ENCODE data around the gene FBXO34.

FBXO34 gene

DNA sequence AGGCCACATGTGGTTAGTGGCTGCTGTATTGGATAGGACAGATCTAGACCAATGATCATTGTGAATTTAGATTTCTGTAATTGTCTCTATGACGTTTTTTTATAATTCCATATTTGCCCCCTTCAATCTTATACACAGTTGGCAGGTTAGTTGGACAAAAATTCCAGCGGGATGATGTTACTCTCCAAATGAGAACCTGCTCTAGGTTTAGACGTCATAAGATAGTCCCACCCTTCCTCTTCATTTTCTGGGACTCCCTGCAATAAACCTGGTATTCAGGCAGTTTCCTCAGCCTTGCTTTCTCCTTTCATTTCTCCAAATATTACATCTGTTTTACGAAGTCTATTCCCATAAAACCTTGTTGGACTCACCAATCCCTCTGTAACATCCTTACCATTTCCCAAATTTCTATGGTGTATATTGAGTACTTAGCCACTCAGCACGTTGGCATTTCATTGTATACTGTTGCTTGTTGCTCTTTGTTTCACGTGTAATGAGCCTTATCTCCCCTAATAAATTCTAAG is 10.2 kb downstream of the FBXO34 start:
- Mint-ChIP-seq H3K36me3 (ENCODE audit: low read depth) (peaks cover 5% of the 10 kb centered on the region), H3K27ac (no peak overlapping the region), H3K9me3 (no peaks in the 10 kb centered on the region), H3K4me3 (no peak overlapping the region), H3K4me1 (ENCODE audit: low read depth) (peaks cover 27% of the 10 kb centered on the region), H3K27me3 (no peaks in the 10 kb centered on the region)
- intact Hi-C loops (cut with micrococcal nuclease) = no loop called here

DNA sequence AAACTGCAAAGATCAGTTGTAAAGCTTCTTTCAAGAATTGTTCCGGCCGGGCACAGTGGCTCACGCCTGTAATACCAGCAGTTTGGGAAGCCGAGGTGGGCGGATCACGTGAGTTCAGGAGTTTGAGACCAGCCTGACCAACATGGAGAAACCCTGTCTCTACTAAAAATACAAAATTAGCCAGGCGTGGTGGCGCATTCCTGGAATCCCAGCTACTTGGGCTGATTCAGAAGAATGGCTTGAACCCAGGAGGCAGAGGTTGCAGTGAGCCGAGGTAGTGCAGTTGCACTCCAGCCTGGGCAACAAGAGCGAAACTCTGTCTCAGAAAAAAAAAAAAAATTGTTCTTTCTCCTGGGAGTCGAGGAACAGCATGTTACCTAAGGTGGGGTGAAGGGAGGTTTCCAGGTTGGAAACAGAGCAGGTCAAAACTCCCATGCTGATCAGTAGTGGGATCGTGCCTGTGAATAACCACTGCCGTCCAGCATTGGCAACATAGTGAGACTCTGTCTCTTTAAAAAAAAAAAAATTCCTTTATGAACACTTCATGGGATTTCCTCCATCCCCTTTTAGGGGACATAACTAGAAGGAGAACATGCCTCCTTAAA is 13.9 kb downstream of the FBXO34 start:
- Mint-ChIP-seq H3K4me1 (ENCODE audit: low read depth) (peaks cover 10% of the 10 kb centered on the region), H3K27me3 (no peaks in the 10 kb centered on the region), H3K36me3 (ENCODE audit: low read depth) (peaks cover 5% of the 10 kb centered on the region), H3K9me3 (no peaks in the 10 kb centered on the region), H3K4me3 (no peak overlapping the region), H3K27ac (no peak overlapping the region)
- intact Hi-C loops (cut with micrococcal nuclease) = no loop called here

DNA sequence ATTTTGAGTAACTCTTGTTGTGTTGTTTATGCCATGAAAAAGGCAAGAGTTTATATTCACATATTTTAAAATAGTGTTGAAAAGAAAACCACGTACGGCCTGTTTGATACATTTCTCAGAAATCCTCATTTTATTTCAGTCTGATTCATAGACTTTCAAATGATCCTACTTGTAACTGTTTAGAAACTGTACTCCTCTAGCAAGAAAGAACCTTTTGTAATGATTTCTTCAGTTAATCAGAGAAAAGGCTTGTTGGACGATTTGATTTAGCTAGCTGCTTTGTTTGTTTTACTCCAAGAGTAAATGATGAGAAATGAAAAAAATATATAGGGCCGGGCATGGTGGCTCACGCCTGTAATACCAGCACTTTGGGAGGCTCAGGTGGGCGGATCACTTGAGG is 17.2 kb downstream of the FBXO34 start:
- intact Hi-C loops (cut with micrococcal nuclease) = no loop called here
- Mint-ChIP-seq H3K36me3 (ENCODE audit: low read depth) (no peaks in the 10 kb centered on the region), H3K4me3 (no peak overlapping the region), H3K27ac (no peak overlapping the region), H3K9me3 (no peaks in the 10 kb centered on the region), H3K27me3 (no peaks in the 10 kb centered on the region), H3K4me1 (ENCODE audit: low read depth) (peaks cover 10% of the 10 kb centered on the region)

DNA sequence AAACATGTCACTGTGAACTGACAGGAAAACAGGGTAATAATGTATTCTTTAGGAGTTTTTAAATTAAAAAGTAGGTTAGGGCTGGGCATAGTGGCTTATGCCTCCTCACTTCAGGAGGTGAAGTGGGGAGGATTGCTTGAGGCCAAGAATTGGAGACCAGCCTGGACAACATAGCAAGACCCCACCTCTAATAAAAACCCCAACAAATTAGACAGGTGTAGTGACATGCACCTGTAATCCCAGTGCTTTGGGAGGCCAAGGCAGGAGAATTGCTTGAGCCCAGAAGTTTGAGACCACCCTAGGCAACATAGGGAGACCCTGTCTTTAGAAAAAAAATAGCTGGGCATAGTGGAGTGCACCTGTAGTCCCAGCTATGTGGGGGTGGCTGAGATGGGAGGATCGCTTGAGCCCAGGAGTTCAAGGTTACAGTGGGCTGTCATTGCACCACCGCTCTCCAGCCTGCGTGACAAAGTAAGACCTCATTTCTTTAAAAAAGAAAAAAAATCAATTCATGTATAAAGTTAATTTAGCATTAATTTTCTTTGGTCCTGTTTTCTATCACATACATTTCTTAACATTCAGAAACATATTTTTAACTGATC is 20.4 kb downstream of the FBXO34 start:
- Mint-ChIP-seq H3K4me1 (ENCODE audit: low read depth) (no peaks in the 10 kb centered on the region), H3K4me3 (no peak overlapping the region), H3K9me3 (no peaks in the 10 kb centered on the region), H3K27ac (no peak overlapping the region), H3K36me3 (ENCODE audit: low read depth) (peaks cover 7% of the 10 kb centered on the region), H3K27me3 (no peaks in the 10 kb centered on the region)
- intact Hi-C loops (cut with micrococcal nuclease) = no loop called here

DNA sequence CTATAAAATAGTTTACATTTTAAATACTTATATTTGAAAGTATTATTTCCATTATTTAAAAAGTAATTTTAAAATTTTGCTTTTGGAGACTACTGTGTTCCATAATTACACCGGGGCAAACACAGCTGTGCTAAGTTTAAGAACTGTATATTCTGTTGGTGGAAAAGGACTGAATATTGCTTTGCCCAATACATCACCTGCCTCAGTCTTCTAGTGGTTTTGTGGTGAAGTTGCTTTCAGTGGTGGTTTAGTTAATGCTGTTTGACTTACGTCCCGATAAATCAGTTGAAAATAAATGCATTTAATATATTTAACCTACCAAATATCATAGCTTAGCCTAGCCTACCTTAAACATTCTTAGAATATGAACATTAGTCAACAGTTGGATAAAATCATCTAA is 23.4 kb downstream of the FBXO34 start:
- peaks cover 12% of the 10 kb centered on the region for H3K9me3 Mint-ChIP-seq
- peaks cover 24% of the 10 kb centered on the region for H3K36me3 Mint-ChIP-seq (ENCODE audit: low read depth)
- intact Hi-C loops (cut with micrococcal nuclease) = no loop called here
- H3K4me1 Mint-ChIP-seq (ENCODE audit: low read depth) = peaks cover 14% of the 10 kb centered on the region
- H3K27ac Mint-ChIP-seq = no peak overlapping the region
- H3K27me3 Mint-ChIP-seq = no peaks in the 10 kb centered on the region
- no peak overlapping the region for H3K4me3 Mint-ChIP-seq

DNA sequence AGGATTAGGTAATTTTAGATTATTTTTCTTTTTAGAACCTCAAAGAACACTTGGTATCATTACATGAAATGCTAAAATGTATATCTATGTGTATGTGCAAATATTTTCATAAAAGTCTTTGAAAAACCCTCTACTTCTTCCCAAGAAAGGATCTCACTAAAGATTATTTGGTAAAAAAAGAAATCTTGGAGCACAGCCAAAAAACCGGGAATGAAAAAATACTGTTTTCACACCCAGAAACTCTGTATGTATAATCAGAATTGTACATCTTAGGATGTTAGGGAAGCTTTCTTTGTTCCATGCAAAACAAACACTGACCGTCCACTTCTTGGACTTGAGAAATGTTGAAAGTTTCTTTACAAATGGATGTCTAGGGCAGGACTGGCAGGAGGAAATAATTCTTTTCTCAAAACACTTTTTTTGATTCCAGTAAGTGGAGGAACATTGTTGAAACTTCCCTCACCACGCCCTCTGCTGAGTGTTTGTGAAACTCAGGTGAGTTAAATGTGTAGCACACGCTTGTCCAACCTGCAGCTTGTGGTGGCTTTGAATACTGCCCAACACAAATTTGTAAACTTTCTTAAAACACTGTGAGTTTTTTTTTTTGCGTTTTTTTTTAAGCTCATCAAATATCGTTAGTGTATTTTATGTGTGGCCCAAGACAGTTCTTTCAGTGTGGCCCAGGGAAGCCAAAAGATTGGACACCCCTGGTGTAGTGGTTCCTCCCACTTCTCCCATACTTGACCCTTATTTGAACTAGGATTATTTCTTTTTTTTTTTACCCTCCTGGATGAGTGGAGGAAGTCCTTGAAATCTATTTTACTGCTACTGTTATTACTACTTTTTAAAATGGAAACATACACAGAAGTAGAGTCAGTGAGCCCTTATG is 26.6 kb downstream of the FBXO34 start:
- H3K36me3 Mint-ChIP-seq (ENCODE audit: low read depth) = peaks cover 29% of the 10 kb centered on the region
- H3K27me3 Mint-ChIP-seq = no peaks in the 10 kb centered on the region
- peaks cover 28% of the 10 kb centered on the region for H3K4me1 Mint-ChIP-seq (ENCODE audit: low read depth)
- H3K27ac Mint-ChIP-seq = no peak overlapping the region
- intact Hi-C loops (cut with micrococcal nuclease) = no loop called here
- no peak overlapping the region for H3K4me3 Mint-ChIP-seq
- peaks cover 12% of the 10 kb centered on the region for H3K9me3 Mint-ChIP-seq

DNA sequence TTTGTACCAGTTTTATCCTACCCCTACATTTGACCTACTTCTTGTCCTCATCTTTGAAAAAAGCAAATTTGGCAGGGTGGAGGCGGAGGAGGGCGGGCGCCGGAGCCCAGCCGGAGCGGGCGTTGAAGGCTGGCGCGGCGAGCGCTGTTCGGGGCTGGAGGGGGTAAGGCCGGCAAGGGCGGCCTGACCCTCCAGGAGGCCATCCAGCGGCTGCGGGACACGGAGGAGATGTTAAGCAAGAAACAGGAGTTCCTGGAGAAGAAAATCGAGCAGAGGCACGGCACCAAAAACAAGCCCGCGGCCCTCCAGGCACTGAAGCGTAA is 27.2 kb downstream of the FBXO34 start:
- Mint-ChIP-seq H3K4me3 (no peak overlapping the region), H3K36me3 (ENCODE audit: low read depth) (peaks cover 29% of the 10 kb centered on the region), H3K27ac (no peak overlapping the region), H3K27me3 (no peaks in the 10 kb centered on the region), H3K9me3 (peaks cover 12% of the 10 kb centered on the region), H3K4me1 (ENCODE audit: low read depth) (peaks cover 34% of the 10 kb centered on the region)
- intact Hi-C loops (cut with micrococcal nuclease) = no loop called here

DNA sequence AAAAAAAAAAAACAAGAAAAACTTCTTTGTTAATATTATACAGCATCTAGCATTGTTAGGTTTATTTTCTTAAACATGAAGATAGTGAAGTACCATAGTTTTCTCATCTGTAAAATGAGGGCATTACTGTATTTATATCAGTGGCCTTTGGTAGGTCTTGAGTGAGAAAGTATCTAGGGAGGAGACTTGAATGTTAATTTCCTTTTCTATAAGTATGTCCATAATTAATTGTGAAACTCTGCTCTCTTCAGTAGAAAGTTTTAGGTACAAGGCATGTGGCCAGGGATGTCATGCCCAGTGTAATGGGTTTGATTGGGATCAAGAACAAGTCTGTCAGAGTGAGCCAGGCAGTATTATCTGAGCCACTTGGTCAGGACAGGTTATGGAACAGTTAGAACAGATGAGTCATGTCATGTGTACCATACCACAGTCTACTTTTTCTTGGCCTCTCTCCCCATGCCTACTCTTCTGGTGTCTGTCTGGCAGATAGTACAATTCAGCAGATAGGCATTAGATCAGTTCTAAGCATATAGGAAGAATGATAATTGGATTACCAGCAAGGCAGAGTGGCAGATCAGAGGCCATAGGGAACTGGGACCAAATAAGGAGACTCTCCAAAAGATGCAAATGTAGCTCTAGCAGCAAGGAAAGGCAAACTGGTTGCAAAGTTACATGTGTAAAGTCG is 30.4 kb downstream of the FBXO34 start:
- peak overlapping the region; percentile 28 for H3K27ac Mint-ChIP-seq
- intact Hi-C loops (cut with micrococcal nuclease) = no loop called here
- H3K36me3 Mint-ChIP-seq (ENCODE audit: low read depth) = peaks cover 22% of the 10 kb centered on the region
- no peak overlapping the region for H3K4me3 Mint-ChIP-seq
- H3K9me3 Mint-ChIP-seq = peaks cover 12% of the 10 kb centered on the region
- peaks cover 52% of the 10 kb centered on the region for H3K4me1 Mint-ChIP-seq (ENCODE audit: low read depth)
- H3K27me3 Mint-ChIP-seq = no peaks in the 10 kb centered on the region

DNA sequence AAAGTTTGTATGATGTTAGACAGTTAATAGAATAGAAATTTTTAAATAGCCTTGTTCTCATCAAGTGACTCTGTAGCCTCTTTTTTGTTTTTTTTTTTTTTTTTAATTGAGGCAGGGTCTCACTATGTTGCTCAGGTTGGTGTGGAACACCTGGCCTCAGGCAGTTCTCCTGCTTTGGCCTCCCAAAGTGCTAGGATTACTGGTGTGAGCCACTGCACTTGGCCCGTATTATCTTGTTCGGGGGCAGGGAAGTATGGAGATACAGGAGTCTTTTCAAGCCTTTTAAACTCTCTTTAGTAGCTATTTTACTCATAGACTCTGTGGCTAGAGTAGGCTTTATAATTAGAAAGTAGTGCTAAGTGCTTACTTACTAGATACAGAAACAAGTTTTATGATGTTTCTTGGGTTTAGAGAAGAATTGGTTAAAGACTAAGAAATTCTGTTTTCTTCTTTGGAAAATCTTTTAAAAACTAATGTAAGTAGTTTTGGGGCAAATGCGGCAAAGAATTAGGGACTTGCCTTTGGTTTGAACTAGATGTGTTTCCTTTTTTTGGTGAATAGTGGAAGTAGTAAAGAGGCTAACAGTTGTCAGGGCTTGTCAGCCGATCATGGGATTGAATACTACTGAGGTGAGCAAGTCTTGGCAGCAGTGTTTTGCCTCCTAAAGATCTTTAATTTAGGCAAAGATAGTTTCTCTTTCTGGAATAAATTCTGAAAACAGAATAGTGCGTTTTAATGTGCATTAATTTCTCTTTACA is 31.3 kb downstream of the FBXO34 start:
- Mint-ChIP-seq H3K4me1 (ENCODE audit: low read depth) (peaks cover 52% of the 10 kb centered on the region), H3K27me3 (no peaks in the 10 kb centered on the region), H3K36me3 (ENCODE audit: low read depth) (peaks cover 22% of the 10 kb centered on the region), H3K27ac (peak overlapping the region; percentile 28), H3K4me3 (no peak overlapping the region), H3K9me3 (peaks cover 12% of the 10 kb centered on the region)
- intact Hi-C loops (cut with micrococcal nuclease) = no loop called here

DNA sequence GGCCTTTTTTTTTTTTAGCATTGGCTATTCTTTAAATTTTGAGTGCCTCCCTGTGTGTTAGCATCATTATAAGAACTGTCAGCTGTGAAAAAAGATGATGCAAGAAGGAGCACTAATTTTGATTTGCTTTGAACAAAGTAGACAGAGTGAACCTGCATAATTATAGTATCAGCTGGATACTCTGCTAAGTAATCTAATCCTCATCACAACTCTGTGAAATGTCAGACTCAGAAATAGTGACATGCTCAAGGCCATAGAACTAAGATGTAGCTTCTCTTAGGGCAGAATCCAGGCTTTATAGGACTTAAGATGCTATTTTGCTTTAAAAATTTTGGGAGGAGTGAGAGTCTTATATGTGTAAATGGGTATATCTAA is 31.9 kb downstream of the FBXO34 start:
- Mint-ChIP-seq H3K27ac (peak overlapping the region; percentile 28), H3K9me3 (peaks cover 11% of the 10 kb centered on the region), H3K4me1 (ENCODE audit: low read depth) (peaks cover 48% of the 10 kb centered on the region), H3K36me3 (ENCODE audit: low read depth) (peaks cover 18% of the 10 kb centered on the region), H3K4me3 (no peak overlapping the region), H3K27me3 (no peaks in the 10 kb centered on the region)
- intact Hi-C loops (cut with micrococcal nuclease) = no loop called here

DNA sequence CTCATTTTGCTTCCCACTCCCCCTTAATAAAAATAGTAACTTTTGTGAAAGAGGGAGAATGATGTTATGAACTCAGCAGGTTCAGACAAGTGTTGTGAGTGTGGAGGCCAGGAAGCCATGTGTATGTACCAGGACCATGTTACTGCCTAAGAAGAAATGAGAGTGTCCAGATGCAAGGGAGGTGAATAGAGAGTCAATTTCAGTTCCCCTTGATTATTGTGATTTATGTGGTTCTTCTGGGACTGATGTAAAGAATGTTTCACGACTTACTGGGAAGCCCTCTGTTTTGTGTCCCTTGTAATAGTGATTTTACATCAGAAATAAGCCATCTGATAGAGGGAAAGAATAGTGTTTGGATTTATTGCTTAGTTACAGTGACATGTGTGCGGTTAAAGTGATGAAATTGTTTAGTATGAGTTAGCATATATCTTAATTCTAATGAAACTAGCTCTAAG is 32.5 kb downstream of the FBXO34 start:
- H3K9me3 Mint-ChIP-seq = peaks cover 5% of the 10 kb centered on the region
- no peak overlapping the region for H3K4me3 Mint-ChIP-seq

DNA sequence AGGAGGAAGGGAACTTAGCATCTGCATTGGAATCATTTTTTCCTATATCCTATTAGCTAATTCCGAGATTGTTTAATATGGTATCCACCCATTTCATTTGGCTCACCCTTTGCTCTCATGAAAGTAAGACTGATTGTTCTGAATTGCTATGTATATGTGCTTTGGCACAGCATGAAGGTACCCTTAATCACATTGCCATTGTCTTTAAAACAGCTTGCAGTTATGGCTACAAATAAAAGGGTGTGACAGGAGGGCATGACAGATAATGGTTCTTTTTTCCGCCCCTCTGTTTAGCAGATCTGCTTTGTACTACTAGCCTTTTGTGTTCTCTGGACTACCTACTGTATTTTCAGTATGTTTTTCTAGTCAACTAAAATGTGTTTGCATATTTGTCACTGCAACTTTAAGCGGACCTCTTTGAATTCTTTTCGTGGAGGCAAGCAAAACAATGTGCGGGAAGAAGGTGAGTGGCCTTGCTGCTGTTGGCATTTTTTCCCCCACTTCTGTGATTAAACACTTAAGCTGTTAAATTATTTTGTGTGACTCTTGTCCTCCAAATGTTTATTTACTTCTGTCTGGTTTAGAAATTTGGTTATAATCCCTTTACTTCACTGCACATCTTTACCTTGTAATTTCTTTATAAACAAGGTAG is 35.8 kb downstream of the FBXO34 start:
- intact Hi-C loops (cut with micrococcal nuclease) = no loop called here
- H3K4me1 Mint-ChIP-seq (ENCODE audit: low read depth) = peaks cover 40% of the 10 kb centered on the region
- H3K36me3 Mint-ChIP-seq (ENCODE audit: low read depth) = peaks cover 17% of the 10 kb centered on the region
- H3K27ac Mint-ChIP-seq = no peak overlapping the region
- H3K4me3 Mint-ChIP-seq = no peak overlapping the region
- H3K27me3 Mint-ChIP-seq = no peaks in the 10 kb centered on the region
- H3K9me3 Mint-ChIP-seq = peaks cover 12% of the 10 kb centered on the region

More for the DNA sequence above, 32.5 kb downstream of the FBXO34 start:
- intact Hi-C loops (cut with micrococcal nuclease) = no loop called here
- Mint-ChIP-seq H3K27me3 (no peaks in the 10 kb centered on the region), H3K27ac (peak overlapping the region; percentile 28), H3K36me3 (ENCODE audit: low read depth) (peaks cover 12% of the 10 kb centered on the region), H3K4me1 (ENCODE audit: low read depth) (peaks cover 42% of the 10 kb centered on the region)

DNA sequence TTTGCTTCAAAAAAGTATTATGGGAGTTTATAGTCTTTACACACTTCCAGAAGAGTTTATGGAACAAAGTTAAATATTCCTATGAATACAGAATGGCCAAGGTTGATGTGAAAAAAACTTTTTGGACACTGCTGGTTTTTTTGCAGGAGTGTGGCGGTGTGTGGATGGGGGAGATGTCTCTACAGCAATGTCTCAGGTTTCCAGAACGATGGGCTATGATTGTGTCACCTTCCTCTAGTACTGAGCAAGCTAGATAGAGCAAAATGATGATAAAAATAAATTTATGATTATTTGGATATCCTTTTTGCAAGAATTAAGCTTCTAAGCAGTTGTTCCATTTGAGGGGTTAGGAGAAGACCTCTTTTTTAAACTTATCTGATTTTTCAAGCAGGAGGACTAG is 37.9 kb downstream of the FBXO34 start:
- Mint-ChIP-seq H3K36me3 (ENCODE audit: low read depth) (peaks cover 32% of the 10 kb centered on the region), H3K9me3 (peaks cover 27% of the 10 kb centered on the region), H3K4me3 (no peak overlapping the region), H3K27me3 (no peaks in the 10 kb centered on the region), H3K4me1 (ENCODE audit: low read depth) (peaks cover 20% of the 10 kb centered on the region), H3K27ac (no peak overlapping the region)
- intact Hi-C loops (cut with micrococcal nuclease) = no loop called here

Data from dendritic cell treated with granulocyte-macrophage colony-stimulating factor and Interleukin-4, amounts not matched to agents 40 ng/mL and 50 ng/mL, for 4 days (primary cell).